GM12878 (cell line): ENCODE results near the gene EXOSC6. TPM values are rescaled to one million over a fixed set of nuclear protein-coding genes. Genes with fewer than 3 reads are reported as not detected.
A peak's percentile ranks its signal among the peaks of the same experiment; 100 is the strongest.

Experiments
- CBFB ChIP-seq: IDR thresholded peaks from 2 replicates; pipeline ENCODE4 v1.6.1; 2016; ENCODE audit warnings: antibody characterized with exemption, low read depth
- CHD2 ChIP-seq: IDR thresholded peaks from 2 replicates; pipeline ENCODE4 v1.6.1; 2011; ENCODE audit warnings: low read depth, low read length, improper control_type of control experiment, borderline replicate concordance
- CHD4 ChIP-seq: fragments of 200-600 bp; sonication (generic); IDR thresholded peaks from 2 replicates; pipeline ENCODE4 v1.6.1; 2016; ENCODE audit warnings: mild to moderate bottlenecking
- ETV6 ChIP-seq, 2 experiments: fragments of 450-650 bp in 1 of 2; IDR thresholded peaks in 1 of 2; conservative IDR thresholded peaks in 1 of 2; 2 replicates each; pipeline ENCODE4 v1.6.1; 2014; ENCODE audit warnings: antibody characterized with exemption in 1 of 2, borderline replicate concordance in 1 of 2, low read depth in 1 of 2, mild to moderate bottlenecking in 1 of 2, moderate library complexity in 1 of 2
- MEF2B ChIP-seq: fragments of 450-650 bp; IDR thresholded peaks from 2 replicates; pipeline ENCODE4 v1.6.1; 2018; ENCODE audit warnings: mild to moderate bottlenecking, moderate library complexity; ENCODE audit not compliant: partially characterized antibody, poor library complexity, severe bottlenecking
- NFIC ChIP-seq: IDR thresholded peaks from 2 replicates; pipeline ENCODE4 v1.6.1; 2012; ENCODE audit warnings: low read depth, mild to moderate bottlenecking, inconsistent platforms, low read length, moderate library complexity
- PAX8 ChIP-seq: fragments of 450-650 bp; IDR thresholded peaks from 2 replicates; pipeline ENCODE4 v1.6.1; 2017; ENCODE audit warnings: mild to moderate bottlenecking, moderate library complexity
- RB1 ChIP-seq: fragments of 450-650 bp; formaldehyde crosslinking; IDR thresholded peaks from 2 replicates; pipeline ENCODE4 v1.6.1; 2017; ENCODE audit warnings: mild to moderate bottlenecking, borderline replicate concordance
- RUNX3 ChIP-seq: IDR thresholded peaks from 2 replicates; pipeline ENCODE4 v1.6.1; 2012; ENCODE audit warnings: low read length, inconsistent platforms
- SMAD1 ChIP-seq: fragments of 450-650 bp; IDR thresholded peaks from 2 replicates; pipeline ENCODE4 v1.6.1; 2018; ENCODE audit warnings: mild to moderate bottlenecking, low read depth; ENCODE audit not compliant: partially characterized antibody
- SMAD5 ChIP-seq: IDR thresholded peaks from 2 replicates; pipeline ENCODE4 v1.6.1; 2016; ENCODE audit warnings: antibody characterized with exemption, low read depth
- SREBF1 ChIP-seq: IDR thresholded peaks from 2 replicates; pipeline ENCODE4 v1.6.1; 2012; ENCODE audit warnings: mild to moderate bottlenecking, low read length
- SRF ChIP-seq, 2 experiments: IDR thresholded peaks; 2 replicates each; pipeline ENCODE4 v1.6.1; 2011; ENCODE audit warnings: low read depth in 2 of 2, low read length in 2 of 2, mild to moderate bottlenecking in 1 of 2, moderate library complexity in 1 of 2
- SUPT20H ChIP-seq: IDR thresholded peaks from 2 replicates; pipeline ENCODE4 v1.6.1; 2011; ENCODE audit warnings: low read depth, mild to moderate bottlenecking, low read length, moderate library complexity, borderline replicate concordance; ENCODE audit not compliant: control insufficient read depth
- ZNF207 ChIP-seq: fragments of 450-650 bp; IDR thresholded peaks from 2 replicates; pipeline ENCODE4 v1.6.1; 2014; ENCODE audit warnings: antibody characterized with exemption, mild to moderate bottlenecking, borderline replicate concordance
- polyA plus RNA-seq, 11 experiments: library from polyadenylated mRNA; depleted of rRNA in 4 of 11; unstranded in 6 of 11; stranded (reverse) in 5 of 11; fragments of >200 nt; fragmentation: Nextera tagmentation in 4 of 11; fragmentation: Illumina TruSeq in 1 of 11; extraction: Ambion mirVana in 4 of 11; extraction: Trizol in 1 of 11; gene quantifications; 1 replicate in 1 of 11; 2 replicates in 10 of 11; pipeline versions ENCODE4 v1.2.1 to v1.2.3, GENCODE V29; 2011 to 2016; ENCODE audit warnings: inconsistent platforms in 2 of 11, missing spikeins in 2 of 11, low read depth in 1 of 11
- total RNA-seq, 4 experiments: library from RNA; depleted of rRNA in 3 of 4; stranded (reverse); fragments of >200 nt in 3 of 4; fragmentation: Illumina TruSeq in 1 of 4; extraction: Trizol in 1 of 4; gene quantifications; 2 replicates each; pipeline versions ENCODE4 v1.2.1 to v1.2.3, GENCODE V29; 2013 to 2021
- TF ChIP-seq, protein P1 (sequence below): IDR thresholded peaks from 2 replicates; pipeline ENCODE4 v1.6.1; 2011; ENCODE audit warnings: low read depth, low read length, improper control_type of control experiment, borderline replicate concordance
- TF ChIP-seq, protein P2 (sequence below), 3 experiments: IDR thresholded peaks in 2 of 3; conservative IDR thresholded peaks in 1 of 3; 2 replicates each; pipeline ENCODE4 v1.5.1; 2011; ENCODE audit warnings: low read depth in 3 of 3, low read length in 3 of 3, mild to moderate bottlenecking in 3 of 3, control low read depth in 2 of 3, moderate library complexity in 2 of 3, inconsistent platforms in 1 of 3, mixed read lengths in 1 of 3; ENCODE audit not compliant: control insufficient read depth in 2 of 3, insufficient read depth in 1 of 3; ENCODE audit errors: extremely low read depth in 1 of 3
- TF ChIP-seq, protein P3 (sequence below): IDR thresholded peaks from 2 replicates; pipeline ENCODE4 v1.6.1; 2012; ENCODE audit warnings: low read depth, low read length, improper control_type of control experiment
- TF ChIP-seq, protein P4 (sequence below): fragments of 450-650 bp; formaldehyde crosslinking; IDR thresholded peaks from 2 replicates; pipeline ENCODE4 v1.4.0; 2022; ENCODE audit warnings: mild to moderate bottlenecking, moderate library complexity
- TF ChIP-seq, protein P5 (sequence below): fragments of 450-650 bp; IDR thresholded peaks from 2 replicates; pipeline ENCODE4 v1.6.1; 2017; ENCODE audit warnings: mild to moderate bottlenecking, low read depth, inconsistent platforms; ENCODE audit not compliant: poor library complexity, severe bottlenecking

Gene EXOSC6
- total and polyA plus RNA-seq, 10 of the 15 experiments (the other 5 are each of a cell fraction or from before 2014, with no cell fraction given), result 8.2 to 27.5 (median 14.5) TPM

DNA sequence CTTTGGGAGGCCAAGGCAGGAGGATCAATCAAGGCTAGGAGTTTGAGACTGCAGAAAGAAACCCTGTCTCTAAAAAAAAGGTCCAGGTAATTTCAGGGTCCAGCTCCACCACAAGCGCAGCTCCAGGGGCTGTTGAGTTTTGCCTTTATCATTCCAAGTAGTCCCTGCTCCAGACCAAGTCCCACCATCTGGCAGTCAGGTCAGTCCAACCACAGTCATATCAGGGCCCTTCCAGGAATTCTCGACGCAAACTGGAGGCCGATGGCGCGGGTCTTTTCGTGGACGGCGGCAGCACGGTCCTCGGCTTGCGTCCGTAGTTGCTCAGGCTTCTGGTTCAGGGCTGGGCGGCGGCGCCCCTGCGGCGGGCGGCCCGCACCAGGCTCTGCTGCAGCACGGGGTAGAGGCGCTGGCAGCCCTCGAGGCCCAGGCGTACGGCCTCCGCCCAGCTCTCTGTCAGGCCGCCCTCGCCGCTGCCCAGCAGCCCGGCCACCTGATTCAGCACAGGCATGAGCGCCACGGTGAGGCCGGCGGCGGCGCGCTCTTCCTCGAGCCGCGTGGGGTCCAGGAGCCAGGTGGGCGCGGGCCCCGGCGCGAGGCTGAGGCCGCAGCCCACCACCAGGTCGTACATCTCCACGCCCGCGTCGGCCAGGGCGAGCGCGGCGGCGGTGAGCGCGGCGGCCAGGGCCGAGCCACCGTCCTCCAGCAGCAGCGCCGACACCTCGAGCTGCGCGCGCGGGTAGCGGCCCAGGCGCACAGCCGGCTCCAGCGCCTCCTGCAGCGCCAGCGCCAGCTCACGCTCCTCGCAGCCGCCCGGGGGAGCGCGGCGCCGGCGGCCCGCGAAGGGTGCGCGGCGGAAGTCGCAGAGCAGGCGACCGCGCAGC, 752 bp downstream of the EXOSC6 start (continued):
- TF ChIP-seq, protein P1, sequence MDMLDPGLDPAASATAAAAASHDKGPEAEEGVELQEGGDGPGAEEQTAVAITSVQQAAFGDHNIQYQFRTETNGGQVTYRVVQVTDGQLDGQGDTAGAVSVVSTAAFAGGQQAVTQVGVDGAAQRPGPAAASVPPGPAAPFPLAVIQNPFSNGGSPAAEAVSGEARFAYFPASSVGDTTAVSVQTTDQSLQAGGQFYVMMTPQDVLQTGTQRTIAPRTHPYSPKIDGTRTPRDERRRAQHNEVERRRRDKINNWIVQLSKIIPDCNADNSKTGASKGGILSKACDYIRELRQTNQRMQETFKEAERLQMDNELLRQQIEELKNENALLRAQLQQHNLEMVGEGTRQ, result no peak
- no peak for TF ChIP-seq RUNX3
- no peak for TF ChIP-seq NFIC
- TF ChIP-seq, protein P2, sequence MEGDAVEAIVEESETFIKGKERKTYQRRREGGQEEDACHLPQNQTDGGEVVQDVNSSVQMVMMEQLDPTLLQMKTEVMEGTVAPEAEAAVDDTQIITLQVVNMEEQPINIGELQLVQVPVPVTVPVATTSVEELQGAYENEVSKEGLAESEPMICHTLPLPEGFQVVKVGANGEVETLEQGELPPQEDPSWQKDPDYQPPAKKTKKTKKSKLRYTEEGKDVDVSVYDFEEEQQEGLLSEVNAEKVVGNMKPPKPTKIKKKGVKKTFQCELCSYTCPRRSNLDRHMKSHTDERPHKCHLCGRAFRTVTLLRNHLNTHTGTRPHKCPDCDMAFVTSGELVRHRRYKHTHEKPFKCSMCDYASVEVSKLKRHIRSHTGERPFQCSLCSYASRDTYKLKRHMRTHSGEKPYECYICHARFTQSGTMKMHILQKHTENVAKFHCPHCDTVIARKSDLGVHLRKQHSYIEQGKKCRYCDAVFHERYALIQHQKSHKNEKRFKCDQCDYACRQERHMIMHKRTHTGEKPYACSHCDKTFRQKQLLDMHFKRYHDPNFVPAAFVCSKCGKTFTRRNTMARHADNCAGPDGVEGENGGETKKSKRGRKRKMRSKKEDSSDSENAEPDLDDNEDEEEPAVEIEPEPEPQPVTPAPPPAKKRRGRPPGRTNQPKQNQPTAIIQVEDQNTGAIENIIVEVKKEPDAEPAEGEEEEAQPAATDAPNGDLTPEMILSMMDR (IDR thresholded peaks at IDR 0.05 in 2 of 3, conservative IDR thresholded peaks at IDR 0.05 in 1 of 3; ENCODE audit: control insufficient read depth in 2 of 3, extremely low read depth in 1 of 3, insufficient read depth in 1 of 3, low read depth in 3 of 3, low read length in 3 of 3), result peak in 1 of 3 experiments; percentile 37; a peak in 2 of 6 replicates
- TF ChIP-seq, protein P3, sequence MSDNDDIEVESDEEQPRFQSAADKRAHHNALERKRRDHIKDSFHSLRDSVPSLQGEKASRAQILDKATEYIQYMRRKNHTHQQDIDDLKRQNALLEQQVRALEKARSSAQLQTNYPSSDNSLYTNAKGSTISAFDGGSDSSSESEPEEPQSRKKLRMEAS, result peak; percentile 60; the same call in 1 of the 2 replicates
- TF ChIP-seq RB1, result no peak
- no peak for TF ChIP-seq SMAD5
- TF ChIP-seq MEF2B, result no peak
- TF ChIP-seq ZNF207, result peak; percentile 24; the same call in 1 of the 2 replicates
- TF ChIP-seq, protein P4, sequence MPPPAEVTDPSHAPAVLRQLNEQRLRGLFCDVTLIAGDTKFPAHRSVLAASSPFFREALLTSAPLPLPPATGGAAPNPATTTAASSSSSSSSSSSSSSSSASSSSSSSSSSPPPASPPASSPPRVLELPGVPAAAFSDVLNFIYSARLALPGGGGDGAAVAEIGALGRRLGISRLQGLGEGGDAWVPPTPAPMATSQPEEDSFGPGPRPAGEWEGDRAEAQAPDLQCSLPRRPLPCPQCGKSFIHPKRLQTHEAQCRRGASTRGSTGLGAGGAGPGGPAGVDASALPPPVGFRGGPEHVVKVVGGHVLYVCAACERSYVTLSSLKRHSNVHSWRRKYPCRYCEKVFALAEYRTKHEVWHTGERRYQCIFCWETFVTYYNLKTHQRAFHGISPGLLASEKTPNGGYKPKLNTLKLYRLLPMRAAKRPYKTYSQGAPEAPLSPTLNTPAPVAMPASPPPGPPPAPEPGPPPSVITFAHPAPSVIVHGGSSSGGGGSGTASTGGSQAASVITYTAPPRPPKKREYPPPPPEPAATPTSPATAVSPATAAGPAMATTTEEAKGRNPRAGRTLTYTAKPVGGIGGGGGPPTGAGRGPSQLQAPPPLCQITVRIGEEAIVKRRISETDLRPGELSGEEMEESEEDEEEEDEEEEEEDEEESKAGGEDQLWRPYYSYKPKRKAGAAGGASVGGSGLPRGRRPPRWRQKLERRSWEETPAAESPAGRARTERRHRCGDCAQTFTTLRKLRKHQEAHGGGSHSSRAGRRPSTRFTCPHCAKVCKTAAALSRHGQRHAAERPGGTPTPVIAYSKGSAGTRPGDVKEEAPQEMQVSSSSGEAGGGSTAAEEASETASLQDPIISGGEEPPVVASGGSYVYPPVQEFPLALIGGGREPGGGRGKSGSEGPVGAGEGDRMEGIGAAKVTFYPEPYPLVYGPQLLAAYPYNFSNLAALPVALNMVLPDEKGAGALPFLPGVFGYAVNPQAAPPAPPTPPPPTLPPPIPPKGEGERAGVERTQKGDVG (CRISPR knock-in tag), result no peak
- TF ChIP-seq SREBF1, result no peak
- no peak for TF ChIP-seq SRF (IDR thresholded peaks at IDR 0.05; ENCODE audit: low read depth in 2 of 2, low read length in 2 of 2)
- no peak for TF ChIP-seq CHD4
- TF ChIP-seq SUPT20H, result no peak
- TF ChIP-seq CBFB, result no peak
- TF ChIP-seq, protein P5, sequence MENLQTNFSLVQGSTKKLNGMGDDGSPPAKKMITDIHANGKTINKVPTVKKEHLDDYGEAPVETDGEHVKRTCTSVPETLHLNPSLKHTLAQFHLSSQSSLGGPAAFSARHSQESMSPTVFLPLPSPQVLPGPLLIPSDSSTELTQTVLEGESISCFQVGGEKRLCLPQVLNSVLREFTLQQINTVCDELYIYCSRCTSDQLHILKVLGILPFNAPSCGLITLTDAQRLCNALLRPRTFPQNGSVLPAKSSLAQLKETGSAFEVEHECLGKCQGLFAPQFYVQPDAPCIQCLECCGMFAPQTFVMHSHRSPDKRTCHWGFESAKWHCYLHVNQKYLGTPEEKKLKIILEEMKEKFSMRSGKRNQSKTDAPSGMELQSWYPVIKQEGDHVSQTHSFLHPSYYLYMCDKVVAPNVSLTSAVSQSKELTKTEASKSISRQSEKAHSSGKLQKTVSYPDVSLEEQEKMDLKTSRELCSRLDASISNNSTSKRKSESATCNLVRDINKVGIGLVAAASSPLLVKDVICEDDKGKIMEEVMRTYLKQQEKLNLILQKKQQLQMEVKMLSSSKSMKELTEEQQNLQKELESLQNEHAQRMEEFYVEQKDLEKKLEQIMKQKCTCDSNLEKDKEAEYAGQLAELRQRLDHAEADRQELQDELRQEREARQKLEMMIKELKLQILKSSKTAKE, result no peak
- TF ChIP-seq SMAD1, result no peak
- TF ChIP-seq CHD2, result no peak
- TF ChIP-seq ETV6 (conservative IDR thresholded peaks at IDR 0.05 in 1 of 2, IDR thresholded peaks at IDR 0.05 in 1 of 2; ENCODE audit: borderline replicate concordance in 1 of 2, low read depth in 1 of 2), result no peak
- TF ChIP-seq PAX8, result no peak
